Measurements from ENCODE around the gene TMEM17. TPM values are rescaled to one million over a fixed set of nuclear protein-coding genes. Genes with fewer than 3 reads are reported as not detected.
A peak's percentile ranks its signal among the peaks of the same experiment; 100 is the strongest.

The TMEM17 gene
- total and polyA plus RNA-seq, 12 donors, result 0.66 to 3.2 (median 2.1) TPM

- Histone ChIP-seq H3K4me1 (peaks cover 15 to 72% (median 44%) of the 10 kb centered on the region in 9 donors), H3K36me3 (no peaks in the 10 kb centered on the region), H3K27ac (peak overlapping the region in 5 of 10 donors; percentile 10 to 41 (median 33)), H3K9me3 (no peaks in the 10 kb centered on the region), H3K27me3 (no peaks in the 10 kb centered on the region), H3K4me3 (no peak overlapping the region)
- no peak for TF ChIP-seq CTCF (IDR thresholded peaks at IDR 0.05)
- peak in 1 of 8 donors; percentile 39 for ATAC-seq
- intact Hi-C loops (cut with DNase I), result no loop called here
- no peak for DNase-seq
- WGBS, 2 donors, result 57 to 66% methylated on average over 2 of the region's 2 CpGs
These were observed 33.7 kb downstream of the TMEM17 start for GRCh38 chr2:62472312-62472711.

- Histone ChIP-seq H3K4me3 (no peak overlapping the region), H3K4me1 (peaks cover 15 to 70% (median 41%) of the 10 kb centered on the region in 9 donors), H3K36me3 (no peaks in the 10 kb centered on the region), H3K9me3 (no peaks in the 10 kb centered on the region), H3K27me3 (no peaks in the 10 kb centered on the region), H3K27ac (peak overlapping the region in 5 of 10 donors; percentile 10 to 41 (median 33))
- 61% methylated on average over 7 of the region's 7 CpGs for WGBS, 2 donors
- TF ChIP-seq CTCF (IDR thresholded peaks at IDR 0.05), result no peak
- intact Hi-C loops (cut with DNase I), result no loop called here
- peak; percentile 54 to 56 for DNase-seq
- peak in 7 of 8 donors; percentile 17 to 58 (median 50) for ATAC-seq
These were observed 34.2 kb downstream of the TMEM17 start for GRCh38 chr2:62471816-62472215.

GRCh38 chr2:62471404-62471803 lies 34.6 kb downstream of the TMEM17 start:
- H3K9me3 ChIP-seq, result no peaks in the 10 kb centered on the region
- H3K27me3 ChIP-seq, result no peaks in the 10 kb centered on the region
- H3K36me3 ChIP-seq, result no peaks in the 10 kb centered on the region
- intact Hi-C loops (cut with DNase I), result no loop called here
- WGBS, 2 donors, result 90 to 91% methylated on average over 2 of the region's 2 CpGs
- DNase-seq (no peak), ATAC-seq (no peak)
- H3K4me3 ChIP-seq, result no peak overlapping the region
- TF ChIP-seq CTCF (IDR thresholded peaks at IDR 0.05), result no peak
- peaks cover 13 to 70% (median 42%) of the 10 kb centered on the region in 9 donors for H3K4me1 ChIP-seq
- H3K27ac ChIP-seq, result peak overlapping the region in 3 of 10 donors; percentile 1 to 41 (median 10)

GRCh38 chr2:62469548-62469947 lies 36.4 kb downstream of the TMEM17 start:
- TF ChIP-seq CTCF (IDR thresholded peaks at IDR 0.05), result no peak
- no peak for DNase-seq
- ATAC-seq, result no peak
- Histone ChIP-seq H3K27ac (peak overlapping the region in 1 of 10 donors; percentile 5), H3K4me3 (no peak overlapping the region), H3K4me1 (peaks cover 0 to 60% (median 27%) of the 10 kb centered on the region in 9 donors), H3K27me3 (no peaks in the 10 kb centered on the region), H3K9me3 (no peaks in the 10 kb centered on the region), H3K36me3 (no peaks in the 10 kb centered on the region)
- WGBS, 2 donors, result 88 to 95% methylated on average over 2 of the region's 2 CpGs
- intact Hi-C loops (cut with DNase I), result no loop called here
